Stimulated activated CD8-positive, alpha-beta memory T cell treated with anti-CD3 and anti-CD28 coated beads, Interleukin-7, amount 100 ng/mL, for 1 hour (primary cell): ENCODE measurements around the gene SNX30.

Experiments used
- DNase-seq, 2 donors: peaks; one replicate each; pipeline ENCODE4 v3.0.0-alpha.2; 2020; ENCODE audit warnings: low read depth in 2 of 2

The SNX30 gene

DNA sequence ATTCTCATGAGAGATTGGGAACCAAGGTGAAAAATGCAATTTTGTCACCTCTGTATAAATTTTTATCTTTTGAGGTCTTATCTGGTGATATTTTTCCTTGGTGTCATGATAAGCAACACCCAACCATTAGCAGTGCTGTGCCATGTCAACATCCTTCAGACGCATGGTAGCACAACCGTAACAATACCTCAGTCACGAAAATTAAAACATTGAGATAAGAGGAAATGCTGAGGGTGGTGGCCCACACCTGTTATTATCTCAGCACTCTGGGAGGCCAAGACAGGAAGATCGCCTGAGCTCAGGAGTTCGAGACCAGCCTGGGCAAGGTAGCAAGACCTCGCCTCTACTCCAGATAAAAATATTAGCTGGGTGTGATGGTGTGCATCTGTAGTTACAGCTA lies 107.4 kb downstream of the SNX30 start:
- no peak for DNase-seq

DNA sequence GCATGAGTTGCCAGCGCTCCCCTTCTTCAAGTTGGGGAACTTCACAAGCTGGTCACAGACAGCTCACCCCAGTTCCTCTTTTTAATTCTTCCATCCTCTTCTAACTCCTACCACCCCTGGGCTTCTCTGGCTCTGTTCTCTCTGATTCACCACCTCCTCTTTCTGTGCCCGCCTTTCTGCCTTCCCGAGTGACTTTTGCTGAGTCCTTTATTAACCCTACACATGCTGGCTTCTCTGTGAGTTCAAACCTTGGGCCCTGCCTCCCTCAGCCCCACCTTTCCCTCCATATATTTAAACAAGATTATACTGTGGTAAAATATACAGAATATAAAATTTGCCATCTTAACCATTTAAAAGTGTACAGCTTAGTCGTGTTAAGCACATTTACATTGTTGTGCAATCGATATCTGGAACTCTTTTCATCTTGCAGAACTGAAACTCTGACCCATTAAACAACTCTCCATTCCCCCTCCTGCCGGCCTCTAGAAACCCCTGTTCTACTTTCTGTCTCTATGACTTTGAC lies 108.1 kb downstream of the SNX30 start:
- no peak for DNase-seq

DNA sequence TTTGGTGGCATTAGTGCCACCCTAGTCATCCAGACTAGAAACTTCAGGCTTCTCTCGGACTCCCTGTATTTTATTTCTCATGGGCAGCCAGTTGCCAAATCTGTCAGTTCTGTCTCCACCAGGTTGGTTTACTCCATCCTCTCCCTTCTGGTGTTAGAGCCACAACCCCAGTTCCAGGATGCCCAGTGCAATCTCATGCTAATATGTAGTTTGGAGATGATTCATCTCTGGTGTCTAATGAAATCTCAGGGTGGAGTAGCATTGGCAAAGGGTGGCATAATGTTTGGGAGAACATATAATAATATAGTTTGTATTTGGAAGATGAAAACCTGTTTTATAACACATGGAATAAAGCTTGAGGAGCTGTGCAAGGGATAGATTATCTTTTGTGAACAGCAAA lies 109.9 kb downstream of the SNX30 start:
- no peak for DNase-seq

GRCh38 chr9:112861155-112861554 lies 110.6 kb downstream of the SNX30 start:
- no peak for DNase-seq

DNA sequence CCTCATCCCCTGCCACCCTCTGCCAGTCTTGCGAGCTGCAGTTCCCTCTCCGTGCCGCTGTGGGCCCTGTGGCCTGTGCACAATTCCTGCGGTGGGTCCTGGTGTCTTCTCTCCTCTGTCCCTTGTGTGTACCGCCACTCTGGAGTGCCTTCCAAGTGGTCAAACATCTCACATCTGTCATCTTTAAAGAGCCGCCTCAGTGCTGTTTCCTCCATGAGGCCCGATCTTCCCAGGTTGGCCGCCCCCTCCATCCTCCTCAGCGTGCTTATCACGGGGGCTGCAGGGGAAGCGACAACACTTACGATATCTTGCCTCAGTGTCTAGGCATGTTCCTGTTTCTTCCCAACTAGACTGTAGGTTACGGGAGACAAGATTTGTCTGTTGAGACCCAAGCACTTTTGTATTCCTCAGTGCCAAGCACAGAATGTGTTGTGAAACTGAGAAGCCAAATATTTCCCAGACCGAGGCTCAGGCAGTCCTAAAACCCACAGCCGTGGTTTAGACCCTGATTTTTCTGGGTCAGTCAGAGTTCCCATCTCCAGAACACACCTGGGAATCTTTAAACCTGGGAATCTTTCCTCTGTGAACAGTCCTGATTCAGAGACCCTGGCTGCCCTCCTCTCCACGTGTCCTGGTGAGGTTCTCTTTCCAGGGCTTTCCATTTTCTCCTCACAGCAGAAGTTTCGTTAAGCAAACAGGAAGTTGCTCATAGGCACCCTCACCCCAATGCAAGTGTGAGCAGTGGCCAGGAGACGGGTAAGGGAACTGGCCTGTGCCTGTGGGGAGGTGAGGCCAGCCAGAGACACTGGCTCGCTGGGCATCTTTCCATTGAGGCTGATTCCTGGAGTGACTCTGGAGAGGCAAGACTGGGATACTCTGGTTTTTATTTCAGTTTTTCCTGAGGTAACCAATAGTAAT lies 111.3 kb downstream of the SNX30 start:
- DNase-seq: no peak

GRCh38 chr9:112863214-112863613 lies 112.7 kb downstream of the SNX30 start:
- no peak for DNase-seq

DNA sequence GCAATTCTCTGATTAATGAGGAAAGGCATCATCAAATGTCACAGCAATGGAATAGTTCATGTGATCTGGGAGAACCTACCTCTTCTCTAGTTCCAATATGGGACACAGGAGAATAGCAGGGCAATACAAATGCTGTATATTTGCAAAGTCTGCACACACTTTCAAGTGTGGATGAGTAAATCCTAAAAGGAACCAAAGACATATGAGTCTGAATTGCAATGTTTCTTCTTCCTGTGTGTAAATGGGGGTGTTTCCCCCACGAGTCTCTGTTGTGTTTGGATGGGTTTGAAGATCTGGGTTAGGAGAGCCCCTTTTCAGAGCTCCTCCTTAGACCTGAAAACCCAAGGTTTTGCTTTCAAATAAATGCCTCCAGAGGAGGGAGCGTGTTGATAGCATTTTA lies 113.2 kb downstream of the SNX30 start:
- no peak for DNase-seq

DNA sequence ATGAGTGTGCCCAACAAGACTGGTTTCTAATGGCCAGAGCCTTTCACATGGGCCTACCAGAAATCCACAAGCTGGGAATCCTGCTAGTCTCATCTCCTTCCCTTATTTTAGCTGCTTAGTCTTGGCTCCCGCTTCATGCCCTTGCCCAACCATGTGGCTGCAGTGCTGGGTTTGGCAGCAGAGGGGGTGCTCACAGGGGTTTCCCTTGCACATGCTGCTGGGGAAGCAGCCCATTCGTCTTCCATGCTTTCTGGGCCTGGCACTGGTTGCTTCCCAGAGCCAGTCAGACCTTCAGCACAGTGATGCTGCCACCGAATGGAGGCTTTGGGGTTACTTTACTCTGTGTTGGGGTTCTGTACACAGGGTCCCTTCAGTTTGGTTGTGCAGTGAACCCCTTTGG lies 113.8 kb downstream of the SNX30 start:
- no peak for DNase-seq

DNA sequence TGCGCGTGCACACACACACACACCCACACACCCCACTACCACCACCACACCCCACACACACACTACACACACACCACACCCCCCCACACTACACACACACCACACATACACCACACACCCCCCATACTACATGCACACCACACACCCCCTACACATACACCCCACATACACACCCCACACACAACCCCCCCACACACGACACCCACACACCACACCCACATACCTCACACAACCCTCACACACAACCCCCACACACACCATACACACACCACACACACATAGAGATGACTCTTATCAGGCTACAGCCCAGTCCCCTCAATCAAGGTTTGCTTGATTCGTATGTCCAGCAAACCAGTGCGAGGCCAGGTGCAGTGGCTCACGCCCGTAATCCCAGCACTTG lies 114.4 kb downstream of the SNX30 start:
- no peak for DNase-seq

DNA sequence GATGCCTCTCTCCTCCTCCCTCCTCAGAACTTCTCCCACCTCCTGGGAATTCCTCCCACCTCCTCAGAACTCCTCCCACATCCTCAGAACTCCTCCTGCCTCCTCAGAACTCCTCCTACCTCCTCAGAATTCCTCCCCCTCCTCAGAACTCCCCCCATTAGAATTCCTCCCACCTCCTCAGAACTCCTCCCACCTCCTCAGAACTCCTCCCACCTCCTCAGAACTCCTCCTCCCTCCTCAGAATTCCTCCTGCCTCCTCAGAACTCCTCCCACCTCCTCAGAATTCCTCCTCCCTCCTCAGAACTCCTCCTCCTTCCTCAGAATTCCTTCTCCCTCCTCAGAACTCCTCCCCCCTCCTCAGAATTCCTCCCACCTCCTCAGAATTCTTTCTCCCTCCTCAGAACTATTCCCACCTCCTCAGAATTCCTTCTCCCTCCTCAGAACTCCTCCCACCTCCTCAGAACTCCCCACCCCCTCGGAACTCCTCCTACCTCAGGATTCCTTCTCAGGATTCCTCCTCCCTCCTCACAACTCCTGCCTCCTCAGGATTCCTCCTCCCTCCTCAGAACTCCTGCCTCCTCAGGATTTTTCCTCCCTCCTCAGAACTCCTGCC lies 116.2 kb downstream of the SNX30 start:
- no peak for DNase-seq

GRCh38 chr9:112867275-112867991 lies 116.9 kb downstream of the SNX30 start:
- no peak for DNase-seq

DNA sequence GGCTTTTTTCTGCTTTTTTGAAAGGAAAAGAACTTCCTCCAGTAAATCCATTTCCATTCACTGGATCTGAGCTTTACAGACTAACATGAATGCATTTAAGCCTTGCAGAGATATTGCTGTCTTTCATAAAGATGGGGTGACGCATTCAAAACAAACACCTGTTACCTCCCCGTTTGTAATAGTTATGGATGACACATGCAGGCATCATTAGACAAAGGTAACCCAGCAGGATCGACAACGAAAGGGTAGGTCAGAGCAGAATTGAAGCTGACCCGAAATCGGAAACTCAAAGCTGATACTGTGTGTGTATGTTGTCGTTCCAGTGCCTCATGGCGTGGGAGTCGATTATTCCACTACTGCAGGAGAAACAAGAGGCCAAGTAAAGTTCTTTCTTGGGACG lies 117.9 kb downstream of the SNX30 start:
- no peak for DNase-seq

DNA sequence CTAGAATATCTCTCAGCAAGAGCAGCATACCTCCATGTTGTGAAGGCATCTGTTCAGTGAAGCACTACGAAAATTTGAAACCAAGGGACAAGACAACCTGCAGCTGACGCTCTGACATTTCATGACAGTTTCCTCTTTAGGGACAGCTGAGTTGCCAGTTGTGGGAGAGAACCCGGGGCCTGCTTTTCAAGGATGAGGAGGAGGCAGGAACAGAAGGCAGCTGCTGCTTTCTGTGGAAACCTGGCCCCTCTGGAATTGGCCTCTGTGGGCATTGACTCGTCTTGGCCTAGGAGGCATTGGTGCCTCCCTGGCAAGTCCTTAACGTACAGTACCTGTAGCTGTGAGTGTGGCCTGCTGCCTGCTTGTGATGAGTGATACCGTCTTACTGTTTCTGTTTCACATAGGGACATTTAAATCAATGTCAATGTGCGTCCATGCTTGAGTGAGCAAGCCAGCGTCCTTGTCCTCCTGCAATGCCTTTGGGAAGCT lies 118.5 kb downstream of the SNX30 start:
- DNase-seq: no peak

DNA sequence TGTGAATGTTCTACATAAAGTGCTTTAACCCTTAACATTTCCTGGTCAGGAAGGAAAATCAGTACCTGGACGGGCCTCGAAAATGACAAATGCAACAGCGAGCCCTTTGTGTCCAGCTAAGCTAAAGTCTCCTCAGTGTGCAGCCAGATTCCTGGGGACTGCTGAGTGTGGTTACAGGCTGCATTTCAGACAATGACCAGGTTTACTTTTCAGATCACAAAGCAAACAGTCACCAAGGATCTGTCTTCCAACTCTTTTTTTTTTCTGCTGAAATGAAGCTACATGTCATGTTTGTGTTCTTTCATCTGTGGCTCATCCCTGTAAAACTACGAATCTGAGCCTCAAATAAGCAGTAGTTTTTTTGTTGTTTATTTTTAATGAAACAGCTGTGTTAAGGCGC lies 119.4 kb downstream of the SNX30 start:
- no peak for DNase-seq

DNA sequence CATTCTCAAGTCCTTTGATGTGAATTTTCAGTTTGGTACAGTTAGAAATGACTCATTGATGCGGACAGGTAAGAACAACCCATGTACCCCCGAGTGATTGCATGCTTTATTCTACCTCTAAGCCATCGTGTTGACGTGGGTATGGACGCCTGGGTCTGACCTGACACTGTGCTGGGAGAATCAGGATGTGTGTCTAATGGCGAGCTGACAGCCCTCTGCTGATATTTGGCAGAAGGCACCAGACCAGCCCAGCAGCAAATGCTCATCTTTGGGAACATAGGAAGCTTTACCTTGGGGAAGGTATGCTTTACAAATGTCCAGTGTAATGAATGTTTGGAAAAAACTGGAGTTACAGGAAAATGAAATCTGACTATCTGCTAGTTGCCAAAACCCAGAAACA lies 120.0 kb downstream of the SNX30 start:
- no peak for DNase-seq

DNA sequence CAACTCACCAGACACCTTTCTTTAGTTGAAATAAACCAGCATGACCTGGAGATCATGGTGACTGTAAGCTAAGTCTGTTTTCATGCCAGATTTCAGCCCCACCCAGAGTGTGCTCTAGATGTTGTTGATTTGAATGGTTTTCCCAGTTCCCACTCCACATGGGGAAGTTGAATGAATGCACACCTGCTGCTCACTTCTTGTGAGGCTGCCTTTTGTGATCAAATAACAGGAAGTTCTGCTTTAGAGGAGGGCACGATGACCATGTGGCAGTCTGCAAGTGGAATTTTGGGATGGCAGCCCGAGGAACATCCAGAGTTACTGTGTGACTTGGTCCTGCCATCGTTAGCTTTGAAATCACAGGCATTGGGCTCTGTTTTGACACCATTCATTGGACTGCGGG lies 121.5 kb downstream of the SNX30 start:
- DNase-seq: no peak

- DNase-seq: no peak
These were observed 123.3 kb downstream of the SNX30 start for GRCh38 chr9:112873773-112874405.

DNA sequence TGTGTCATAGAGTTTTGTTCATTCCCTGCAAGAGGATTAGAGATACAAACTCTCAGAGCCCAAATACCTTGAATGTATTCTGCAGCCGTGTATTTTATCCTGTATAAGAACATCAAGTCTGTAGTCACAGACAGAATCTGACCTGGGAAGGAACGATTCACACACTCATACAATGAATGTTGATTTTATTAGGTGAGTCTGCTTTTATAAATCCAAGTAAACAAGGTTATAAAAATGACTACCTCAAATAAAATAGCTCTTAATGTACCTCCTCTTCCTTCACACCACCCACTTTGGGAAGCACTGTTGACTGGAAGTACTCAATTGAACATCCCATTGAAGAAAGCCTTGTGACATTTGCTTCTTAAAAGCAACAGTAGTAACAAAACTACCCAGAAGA lies 128.2 kb downstream of the SNX30 start:
- no peak for DNase-seq

DNA sequence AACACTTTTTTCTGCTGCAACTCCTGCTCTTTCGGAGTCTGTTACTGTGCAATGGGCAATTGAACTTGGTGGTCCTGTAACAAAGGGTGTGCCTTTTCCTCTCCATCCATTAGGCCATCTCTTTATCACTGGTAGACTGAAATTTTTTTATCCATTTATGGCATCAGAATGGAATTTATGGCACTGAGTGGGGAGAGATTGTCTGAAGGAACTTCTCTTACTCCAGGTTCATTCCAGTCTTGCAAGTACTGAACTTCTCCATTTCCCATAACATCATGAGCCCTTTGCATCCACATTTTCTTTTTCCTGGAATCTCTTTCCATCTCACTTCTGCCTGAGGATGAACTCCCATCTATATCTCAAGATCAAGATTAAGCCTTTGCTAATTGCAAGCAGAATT lies 130.1 kb downstream of the SNX30 start:
- DNase-seq: no peak

- DNase-seq: no peak
These were observed 130.8 kb downstream of the SNX30 start for GRCh38 chr9:112881331-112881730.

DNA sequence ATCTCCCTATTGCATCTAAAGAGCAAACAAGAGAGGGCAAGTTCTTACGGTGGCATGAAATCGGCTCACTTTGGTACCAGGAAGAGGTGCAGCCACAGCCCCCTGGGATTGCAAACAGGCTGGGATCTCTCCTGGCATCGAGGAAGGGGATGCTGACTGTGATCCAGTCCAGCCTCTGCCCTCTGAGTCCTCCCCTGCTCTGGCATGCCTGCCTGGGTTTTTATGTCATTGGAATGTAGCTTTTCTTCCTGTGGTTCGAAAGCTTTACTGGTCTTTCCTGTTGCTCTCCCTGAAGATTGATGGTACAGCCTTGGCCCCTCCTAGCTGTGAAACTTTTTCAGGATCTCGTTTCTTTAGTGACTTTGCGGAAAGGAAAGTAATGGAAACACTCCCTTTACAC lies 133.5 kb downstream of the SNX30 start:
- DNase-seq: no peak

DNA sequence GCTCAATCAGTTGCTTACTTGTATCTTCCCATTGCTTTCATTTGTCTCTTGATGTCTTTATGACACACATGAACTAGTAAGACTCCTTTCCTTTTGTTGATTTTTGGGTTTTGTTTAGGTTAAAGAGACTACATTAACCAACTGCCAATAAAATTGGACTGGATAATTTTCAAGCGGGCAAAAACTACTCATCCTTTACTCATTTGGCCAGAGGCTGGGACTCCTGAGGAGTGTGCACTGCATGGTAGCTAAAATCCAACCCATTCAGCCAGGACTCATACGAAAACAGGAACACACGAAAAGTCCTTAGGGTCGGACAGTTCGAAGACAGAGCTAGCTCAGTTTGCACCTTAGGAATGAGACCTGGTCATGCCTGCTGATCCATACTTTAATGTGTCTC lies 134.2 kb downstream of the SNX30 start:
- DNase-seq: no peak
